GM19438 (cell line): Measurements from ENCODE around the gene C1QTNF5.

Experiments used
- ATAC-seq: cut with Tn5 transposase; IDR thresholded peaks from one replicate; pipeline ENCODE4 v1.9.1; 2021; ENCODE audit warnings: low read depth; ENCODE audit not compliant: unreplicated experiment

C1QTNF5 gene

GRCh38 chr11:119359365-119360214, 18.9 kb upstream of the C1QTNF5 start:
- no peak for ATAC-seq

- ATAC-seq = no peak
Measured at GRCh38 chr11:119357074-119357473, 16.4 kb upstream of the C1QTNF5 start.

- ATAC-seq = no peak
Measured at GRCh38 chr11:119356349-119357031, 15.8 kb upstream of the C1QTNF5 start.

- ATAC-seq = no peak
Measured at GRCh38 chr11:119355091-119355843, 14.6 kb upstream of the C1QTNF5 start.

GRCh38 chr11:119352857-119353260, 12.2 kb upstream of the C1QTNF5 start:
- no peak for ATAC-seq

GRCh38 chr11:119351232-119351631, 10.5 kb upstream of the C1QTNF5 start:
- ATAC-seq = no peak

- no peak for ATAC-seq
Measured at GRCh38 chr11:119350302-119350701, 9.6 kb upstream of the C1QTNF5 start.

GRCh38 chr11:119347940-119348605, 7.4 kb upstream of the C1QTNF5 start:
- no peak for ATAC-seq

- ATAC-seq = no peak
Measured at GRCh38 chr11:119347242-119347641, 6.6 kb upstream of the C1QTNF5 start.

GRCh38 chr11:119346605-119347004, 5.9 kb upstream of the C1QTNF5 start, which contains the start of gene MFRP:
MFRP (minus strand) TSS chr11:119346705; CDS start chr11:119346513, 192 bp downstream.
- no peak for ATAC-seq

GRCh38 chr11:119345685-119346084, 5.0 kb upstream of the C1QTNF5 start:
- no peak for ATAC-seq

GRCh38 chr11:119344291-119345010, 3.8 kb upstream of the C1QTNF5 start:
- ATAC-seq = no peak

- no peak for ATAC-seq
Measured at GRCh38 chr11:119343726-119344125, 3.0 kb upstream of the C1QTNF5 start.

GRCh38 chr11:119342362-119343130, 1.9 kb upstream of the C1QTNF5 start:
- no peak for ATAC-seq

- no peak for ATAC-seq
Measured at GRCh38 chr11:119342023-119342300, 1.3 kb upstream of the C1QTNF5 start.

- no peak for ATAC-seq
Measured at GRCh38 chr11:119341222-119342022, 739 bp upstream of the C1QTNF5 start.

- ATAC-seq = no peak
Measured at GRCh38 chr11:119339589-119340334, 921 bp downstream of the C1QTNF5 start.
